ENCODE data around the gene ZBTB24. TPM values are rescaled to one million over a fixed set of nuclear protein-coding genes. Genes with fewer than 3 reads are reported as not detected.

ZBTB24 gene
- total and polyA plus RNA-seq, 3 donors from 2014 or later: 8.1 to 13.3 (median 12.4) TPM

- TF ChIP-seq CTCF (IDR thresholded peaks at IDR 0.05) (no peak), POLR2A (IDR thresholded peaks at IDR 0.05) (no peak)
- 89% methylated on average over 5 to 8 of the region's 8 CpGs for WGBS, 2 donors
Measured at GRCh38 chr6:109447878-109448555, 35.0 kb downstream of the ZBTB24 start.

GRCh38 chr6:109447087-109447486 lies 35.9 kb downstream of the ZBTB24 start:
- Histone ChIP-seq H3K36me3 (ENCODE audit: low read depth, missing control alignments) (no peaks in the 10 kb centered on the region), H3K27me3 (no peaks in the 10 kb centered on the region), H3K4me3 (no peak overlapping the region), H3K4me1 (no peaks in the 10 kb centered on the region), H3K9me3 (no peaks in the 10 kb centered on the region), H3K27ac (no peak overlapping the region)
- DNase-seq: no peak
- intact Hi-C loops (cut with DNase I; ENCODE audit: low total_unique reads): no loop called here
- 77 to 90% methylated on average over 2 to 10 of the region's 10 CpGs for WGBS, 2 donors
- TF ChIP-seq POLR2A (IDR thresholded peaks at IDR 0.05) (no peak), CTCF (IDR thresholded peaks at IDR 0.05) (no peak)

More at GRCh38 chr6:109447878-109448555, 35.0 kb downstream of the ZBTB24 start:
- intact Hi-C loops (cut with DNase I; ENCODE audit: low total_unique reads): no loop called here
- H3K27ac ChIP-seq: no peak overlapping the region
- no peak overlapping the region for H3K4me3 ChIP-seq
- no peaks in the 10 kb centered on the region for H3K27me3 ChIP-seq
- H3K9me3 ChIP-seq: no peaks in the 10 kb centered on the region
- H3K4me1 ChIP-seq: no peaks in the 10 kb centered on the region
- no peak for DNase-seq
- no peaks in the 10 kb centered on the region for H3K36me3 ChIP-seq (ENCODE audit: low read depth, missing control alignments)

GRCh38 chr6:109446541-109446940 lies 36.5 kb downstream of the ZBTB24 start:
- no peaks in the 10 kb centered on the region for H3K27me3 ChIP-seq
- WGBS, 2 donors: 90% methylated on average over 8 of the region's 8 CpGs
- DNase-seq: no peak
- TF ChIP-seq CTCF (IDR thresholded peaks at IDR 0.05): no peak
- TF ChIP-seq POLR2A (IDR thresholded peaks at IDR 0.05): no peak
- H3K27ac ChIP-seq: no peak overlapping the region
- peaks cover 3% of the 10 kb centered on the region for H3K4me1 ChIP-seq
- no peak overlapping the region for H3K4me3 ChIP-seq
- intact Hi-C loops (cut with DNase I; ENCODE audit: low total_unique reads): no loop called here
- no peaks in the 10 kb centered on the region for H3K9me3 ChIP-seq
- no peaks in the 10 kb centered on the region for H3K36me3 ChIP-seq (ENCODE audit: low read depth, missing control alignments)

GRCh38 chr6:109446072-109446471 lies 36.9 kb downstream of the ZBTB24 start:
- Histone ChIP-seq H3K27ac (no peak overlapping the region), H3K9me3 (no peaks in the 10 kb centered on the region), H3K4me1 (peaks cover 4% of the 10 kb centered on the region), H3K4me3 (no peak overlapping the region), H3K27me3 (no peaks in the 10 kb centered on the region), H3K36me3 (ENCODE audit: low read depth, missing control alignments) (no peaks in the 10 kb centered on the region)
- 76 to 93% methylated on average over 4 to 15 of the region's 15 CpGs for WGBS, 2 donors
- intact Hi-C loops (cut with DNase I; ENCODE audit: low total_unique reads): no loop called here
- no peak for TF ChIP-seq CTCF (IDR thresholded peaks at IDR 0.05)
- TF ChIP-seq POLR2A (IDR thresholded peaks at IDR 0.05): no peak
- DNase-seq: no peak

- TF ChIP-seq POLR2A (IDR thresholded peaks at IDR 0.05) (no peak), CTCF (IDR thresholded peaks at IDR 0.05) (no peak)
- H3K27ac ChIP-seq: no peak overlapping the region
- WGBS, 2 donors: 87 to 90% methylated on average over 9 of the region's 9 CpGs
- no peaks in the 10 kb centered on the region for H3K9me3 ChIP-seq
- no peaks in the 10 kb centered on the region for H3K27me3 ChIP-seq
- H3K36me3 ChIP-seq (ENCODE audit: low read depth, missing control alignments): no peaks in the 10 kb centered on the region
- H3K4me1 ChIP-seq: peaks cover 4% of the 10 kb centered on the region
- H3K4me3 ChIP-seq: no peak overlapping the region
- DNase-seq: no peak
- intact Hi-C loops (cut with DNase I; ENCODE audit: low total_unique reads): no loop called here
Measured at GRCh38 chr6:109445382-109445781, 37.6 kb downstream of the ZBTB24 start.

Measured in testis (tissue), 3 donors.